SK-N-SH (cell line): Measurements from ENCODE around the gene TOR4A. TPM values are rescaled to one million over a fixed set of nuclear protein-coding genes. Genes with fewer than 3 reads are reported as not detected.

ENCODE experiments used
- CTCF ChIA-PET: fragments of 300-600, 350-600 bp; formaldehyde crosslinking; extraction: SDS; loops from one replicate; lab custom pipeline; 2021; lab: Yijun Ruan, JAX
- POLR2A ChIA-PET: fragments of 350-600 bp; sonication (Branson Sonifier 250); formaldehyde crosslinking; extraction: SDS; loops from one replicate; lab custom pipeline; 2020; ENCODE audit warnings: antibody characterized with exemption, inconsistent platforms; lab: Yijun Ruan, JAX
- DNase-seq: peaks from one replicate; pipeline ENCODE4 v3.0.0; 2012
- H2AFZ ChIP-seq: fragments of 200-600 bp; sonication (generic); 2 replicates; pipeline ENCODE4 v1.8.1; 2016; ENCODE audit warnings: antibody characterized with exemption, mild to moderate bottlenecking, low read depth
- H3F3A ChIP-seq: fragments of 200-600 bp; sonication (generic); replicated peaks from 2 replicates; pipeline ENCODE3; 2016; ENCODE audit warnings: antibody characterized with exemption, mild to moderate bottlenecking; ENCODE audit not compliant: insufficient read depth
- H3K27ac ChIP-seq, 2 experiments: fragments of 200-500 bp in 1 of 2; fragments of 200-600 bp in 1 of 2; sonication (Bioruptor generic) in 1 of 2; sonication (generic), shearing (Covaris generic) in 1 of 2; 2 replicates each; pipeline versions ENCODE4 v1.5.1 to v1.6.1; 2014 to 2016; ENCODE audit warnings: low read depth in 2 of 2, inconsistent platforms in 1 of 2, low read length in 1 of 2, mild to moderate bottlenecking in 1 of 2, mixed read lengths in 1 of 2
- H3K27me3 ChIP-seq: fragments of 200-600 bp; sonication (generic), shearing (Covaris generic); 2 replicates; pipeline ENCODE4 v1.6.1; 2016; ENCODE audit warnings: mixed run types; ENCODE audit not compliant: insufficient read depth
- H3K36me3 ChIP-seq, 2 experiments: fragments of 200-500 bp in 1 of 2; fragments of 200-600 bp in 1 of 2; sonication (Bioruptor generic) in 1 of 2; sonication (generic) in 1 of 2; replicated peaks in 1 of 2; 2 replicates each; pipeline versions ENCODE3 to v1.5.1; 2014 to 2016; ENCODE audit warnings: low read length in 1 of 2, mild to moderate bottlenecking in 1 of 2; ENCODE audit not compliant: insufficient read depth in 2 of 2, control insufficient read depth in 1 of 2
- H3K4me1 ChIP-seq, 2 experiments: fragments of 200-500 bp in 1 of 2; fragments of 200-600 bp in 1 of 2; sonication (Bioruptor generic) in 1 of 2; sonication (generic), shearing (Covaris generic) in 1 of 2; 2 replicates each; pipeline versions ENCODE4 v1.5.1 to v1.6.1; 2014 to 2016; ENCODE audit warnings: low read depth in 1 of 2, low read length in 1 of 2, mixed run types in 1 of 2; ENCODE audit not compliant: insufficient read depth in 2 of 2, control insufficient read depth in 1 of 2
- H3K4me2 ChIP-seq: fragments of 200-600 bp; sonication (generic), shearing (Covaris generic); 2 replicates; pipeline ENCODE4 v1.6.1; 2017; ENCODE audit warnings: mixed run types
- H3K4me3 ChIP-seq, 2 experiments: fragments of 200-500 bp in 1 of 2; fragments of 200-600 bp in 1 of 2; sonication (Bioruptor generic) in 1 of 2; sonication (generic), shearing (Covaris generic) in 1 of 2; 2 replicates each; pipeline versions ENCODE4 v1.5.1 to v1.8.1; 2014 to 2016; ENCODE audit warnings: low read depth in 2 of 2, inconsistent platforms in 1 of 2, low read length in 1 of 2, mild to moderate bottlenecking in 1 of 2, mixed read lengths in 1 of 2, moderate library complexity in 1 of 2
- H3K79me2 ChIP-seq: fragments of 200-600 bp; sonication (generic); 2 replicates; pipeline ENCODE4 v1.8.1; 2017; ENCODE audit warnings: mild to moderate bottlenecking; ENCODE audit not compliant: insufficient read depth
- H3K9ac ChIP-seq: fragments of 200-600 bp; sonication (generic); 2 replicates; pipeline ENCODE4 v1.6.1; 2017; ENCODE audit warnings: mixed run types
- H3K9me2 ChIP-seq: fragments of 200-600 bp; sonication (generic); 2 replicates; pipeline ENCODE4 v1.6.1; 2017; ENCODE audit warnings: mixed run types
- H3K9me3 ChIP-seq: fragments of 200-600 bp; sonication (generic); 2 replicates; pipeline ENCODE4 v1.6.1; 2017; ENCODE audit warnings: mixed run types, mild to moderate bottlenecking, moderate library complexity
- H4K20me1 ChIP-seq: fragments of 200-600 bp; sonication (generic); 2 replicates; pipeline ENCODE4 v1.6.1; 2017; ENCODE audit warnings: mild to moderate bottlenecking, mixed run types; ENCODE audit not compliant: insufficient read depth
- CHD2 ChIP-seq: fragments of 150-350 bp; IDR thresholded peaks from 2 replicates; pipeline ENCODE4 v1.6.1; 2018; ENCODE audit warnings: low read length; ENCODE audit not compliant: partially characterized antibody
- EP300 ChIP-seq, 2 experiments: IDR thresholded peaks; 2 replicates each; pipeline versions ENCODE4 v1.4.0 to v1.6.1; 2012; ENCODE audit warnings: borderline replicate concordance in 1 of 2, low read depth in 1 of 2, low read length in 1 of 2
- GABPA ChIP-seq: IDR thresholded peaks from 2 replicates; pipeline ENCODE4 v1.4.0; 2012; ENCODE audit warnings: low read depth, mild to moderate bottlenecking
- MXI1 ChIP-seq: IDR thresholded peaks from 2 replicates; pipeline ENCODE4 v1.6.1; 2012; ENCODE audit warnings: mild to moderate bottlenecking, low read depth, low read length, improper control_type of control experiment
- NFIC ChIP-seq: IDR thresholded peaks from 2 replicates; pipeline ENCODE4 v1.4.0; 2012; ENCODE audit warnings: borderline replicate concordance
- RFX5 ChIP-seq: IDR thresholded peaks from 2 replicates; pipeline ENCODE4 v1.6.1; 2012; ENCODE audit warnings: mild to moderate bottlenecking, improper control_type of control experiment, low read length
- RXRA ChIP-seq: IDR thresholded peaks from 2 replicates; pipeline ENCODE4 v1.4.0; 2012; ENCODE audit warnings: low read depth, mild to moderate bottlenecking, borderline replicate concordance
- WGBS: methylation state at CpG from one replicate; pipeline ENCODE4 v1.1.6; 2017; ENCODE audit warnings: low lambda C conversion rate; 5-methylcytosine and 5-hydroxymethylcytosine counted together
- polyA plus RNA-seq, 3 experiments: library from polyadenylated mRNA; depleted of rRNA; stranded (reverse); fragments of >200 nt; gene quantifications; 2 replicates each; pipeline ENCODE4 v1.2.3, GENCODE V29; 2012
- TF ChIP-seq, protein P1 (sequence below): IDR thresholded peaks from 2 replicates; pipeline ENCODE4 v1.4.0; 2012; ENCODE audit warnings: low read depth
- TF ChIP-seq, protein P2 (sequence below): IDR thresholded peaks from 2 replicates; pipeline ENCODE4; 2012

The TOR4A gene
- polyA plus RNA-seq, 1 of the 3 experiments (the other 2 are of a cell fraction), result 0.81 TPM

DNA sequence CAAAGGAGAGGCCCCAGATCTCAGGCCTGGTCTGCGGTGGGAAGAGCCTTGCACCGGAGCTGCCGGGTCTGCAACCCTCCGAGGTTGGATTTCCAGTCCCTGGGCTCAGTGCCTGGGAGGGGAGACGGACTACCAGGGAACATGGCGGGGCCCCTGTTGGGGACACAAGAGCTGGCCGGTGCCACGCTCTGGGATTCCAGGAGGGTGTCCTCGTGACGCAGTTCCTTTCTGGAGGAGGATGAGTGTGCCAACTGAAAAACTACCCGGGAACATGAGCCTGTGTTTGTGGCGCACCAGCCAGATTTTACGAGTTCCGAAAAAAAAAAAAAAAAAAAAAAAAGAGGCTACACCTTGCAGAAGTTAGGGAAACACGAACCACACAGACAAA is 15.6 kb downstream of the TOR4A start:
- CTCF ChIA-PET, result interaction anchor here (0.7 to 3.1 kb wide), 3 partner anchors 9 to 13 kb away, joined by 3 to 13 read pairs (median 4); partner anchors contain the start of gene NRARP

DNA sequence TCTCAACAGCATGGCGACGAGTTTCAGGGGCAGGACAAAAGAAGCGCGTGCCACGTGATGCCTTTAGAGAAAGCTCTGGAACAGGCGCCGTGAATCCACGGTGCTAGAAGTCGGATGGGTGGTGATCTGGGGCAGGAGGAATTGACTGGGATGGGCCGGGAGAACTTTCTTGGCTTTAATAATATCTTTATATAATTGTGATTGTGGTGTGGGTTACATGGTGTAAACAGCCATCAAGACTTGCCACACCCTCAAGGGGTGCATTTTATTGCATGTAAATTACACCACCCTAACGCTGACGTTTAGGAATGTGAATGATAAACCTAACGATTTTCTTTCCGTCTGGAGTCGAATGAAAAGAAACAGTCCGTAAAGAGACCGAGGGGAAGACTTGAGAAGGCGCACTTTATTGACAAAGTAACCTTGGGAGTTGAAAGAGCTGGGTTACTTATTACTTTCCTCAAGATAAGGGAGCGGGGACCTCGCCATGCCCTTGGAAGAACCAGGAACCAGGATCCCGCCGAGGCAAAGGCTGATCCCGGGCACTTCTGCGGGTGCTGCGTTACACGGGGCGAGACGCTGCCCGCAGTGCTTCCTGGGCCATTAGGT is 16.1 kb downstream of the TOR4A start:
- H3K4me1 ChIP-seq, result peaks cover 0 to 19% of the 10 kb centered on the region in 2 experiments; a peak in 1 of 4 replicates
- POLR2A ChIA-PET, result no interaction called here
- no peak for TF ChIP-seq NFIC
- TF ChIP-seq MXI1, result no peak
- TF ChIP-seq EP300 (IDR thresholded peaks at IDR 0.05; ENCODE audit: borderline replicate concordance in 1 of 2, low read depth in 1 of 2, low read length in 1 of 2), result no peak
- TF ChIP-seq, protein P1, sequence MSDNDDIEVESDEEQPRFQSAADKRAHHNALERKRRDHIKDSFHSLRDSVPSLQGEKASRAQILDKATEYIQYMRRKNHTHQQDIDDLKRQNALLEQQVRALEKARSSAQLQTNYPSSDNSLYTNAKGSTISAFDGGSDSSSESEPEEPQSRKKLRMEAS, result no peak
- no peak for TF ChIP-seq CHD2
- TF ChIP-seq, protein P2, sequence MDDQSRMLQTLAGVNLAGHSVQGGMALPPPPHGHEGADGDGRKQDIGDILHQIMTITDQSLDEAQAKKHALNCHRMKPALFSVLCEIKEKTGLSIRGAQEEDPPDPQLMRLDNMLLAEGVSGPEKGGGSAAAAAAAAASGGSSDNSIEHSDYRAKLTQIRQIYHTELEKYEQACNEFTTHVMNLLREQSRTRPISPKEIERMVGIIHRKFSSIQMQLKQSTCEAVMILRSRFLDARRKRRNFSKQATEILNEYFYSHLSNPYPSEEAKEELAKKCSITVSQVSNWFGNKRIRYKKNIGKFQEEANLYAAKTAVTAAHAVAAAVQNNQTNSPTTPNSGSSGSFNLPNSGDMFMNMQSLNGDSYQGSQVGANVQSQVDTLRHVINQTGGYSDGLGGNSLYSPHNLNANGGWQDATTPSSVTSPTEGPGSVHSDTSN, result no peak
- TF ChIP-seq GABPA, result no peak
- TF ChIP-seq, all 33 proteins: peak for 0
- no peaks in the 10 kb centered on the region for H3K27me3 ChIP-seq
- H3K79me2 ChIP-seq, result no peaks in the 10 kb centered on the region
- CTCF ChIA-PET, result interaction anchor here (0.8 to 3.1 kb wide), 6 partner anchors 9 to 152 kb away, joined by 3 to 13 read pairs (median 4); partner anchors contain the start of gene NRARP
- H2AFZ ChIP-seq, result no peak overlapping the region
- H3K9ac ChIP-seq, result no peak overlapping the region
- H3K9me3 ChIP-seq, result no peaks in the 10 kb centered on the region
- no peaks in the 10 kb centered on the region for H3F3A ChIP-seq
- H4K20me1 ChIP-seq, result no peaks in the 10 kb centered on the region
- no peaks in the 10 kb centered on the region for H3K36me3 ChIP-seq
- WGBS, result 81% methylated on average over 23 of the region's 29 CpGs
- no peak overlapping the region for H3K27ac ChIP-seq
- no peaks in the 10 kb centered on the region for H3K9me2 ChIP-seq
- H3K4me3 ChIP-seq, result no peak overlapping the region
- no peak overlapping the region for H3K4me2 ChIP-seq
- no peak for DNase-seq

More for the DNA sequence above, 15.6 kb downstream of the TOR4A start:
- no peak for DNase-seq
- no peaks in the 10 kb centered on the region for H3F3A ChIP-seq
- H3K9me2 ChIP-seq, result no peaks in the 10 kb centered on the region
- H3K79me2 ChIP-seq, result no peaks in the 10 kb centered on the region
- POLR2A ChIA-PET, result no interaction called here
- no peaks in the 10 kb centered on the region for H3K36me3 ChIP-seq
- no peak overlapping the region for H3K9ac ChIP-seq
- no peaks in the 10 kb centered on the region for H3K9me3 ChIP-seq
- H3K27ac ChIP-seq, result no peak overlapping the region
- no peak overlapping the region for H3K4me3 ChIP-seq
- TF ChIP-seq RFX5, result no peak
- no peak for TF ChIP-seq RXRA
- no peaks in the 10 kb centered on the region for H3K27me3 ChIP-seq
- H4K20me1 ChIP-seq, result no peaks in the 10 kb centered on the region
- H2AFZ ChIP-seq, result no peak overlapping the region
- peaks cover 0 to 19% of the 10 kb centered on the region in 2 experiments; a peak in 1 of 4 replicates for H3K4me1 ChIP-seq
- WGBS, result 81% methylated on average over 15 of the region's 15 CpGs
- H3K4me2 ChIP-seq, result no peak overlapping the region
